ENCODE results near the gene NSRP1. TPM values are rescaled to one million over a fixed set of nuclear protein-coding genes. Genes with fewer than 3 reads are reported as not detected.
A peak's percentile ranks its signal among the peaks of the same experiment; 100 is the strongest.

NSRP1 gene
- total and polyA plus RNA-seq, 2 of the 13 experiments (the other 11 are each of a cell fraction or from before 2014, with no cell fraction given) = 7.0 to 14.3 TPM

- TF ChIP-seq SALL1 (CRISPR knock-in tag; IDR thresholded peaks at IDR 0.05) = peak; percentile 71; the same call in 1 of the 2 replicates
- no peak for TF ChIP-seq GPN1 (CRISPR knock-in tag; IDR thresholded peaks at IDR 0.05; ENCODE audit: borderline replicate concordance)
- TF ChIP-seq GPBP1L1 (CRISPR knock-in tag; IDR thresholded peaks at IDR 0.05) = no peak
- no peak for TF ChIP-seq ZNF839 (CRISPR knock-in tag; IDR thresholded peaks at IDR 0.05; ENCODE audit: borderline replicate concordance)
- TF ChIP-seq USF2 (IDR thresholded peaks at IDR 0.05; ENCODE audit: low read depth, low read length) = no peak
- no peak for TF ChIP-seq USF2 (CRISPR knock-in tag; IDR thresholded peaks at IDR 0.05; ENCODE audit: borderline replicate concordance)
- TF ChIP-seq ZBTB1 (CRISPR knock-in tag; IDR thresholded peaks at IDR 0.05; ENCODE audit: borderline replicate concordance) = no peak
- no peak for TF ChIP-seq IKZF5 (CRISPR knock-in tag; IDR thresholded peaks at IDR 0.05)
- TF ChIP-seq RBFOX2 (IDR thresholded peaks at IDR 0.05; ENCODE audit: low read depth, low read length) = no peak
- TF ChIP-seq HIC2 (CRISPR knock-in tag; IDR thresholded peaks at IDR 0.05; ENCODE audit: low read depth) = no peak
- TF ChIP-seq ZNF841 (CRISPR knock-in tag; IDR thresholded peaks at IDR 0.05; ENCODE audit: borderline replicate concordance) = no peak
- no peak for TF ChIP-seq ZNF770 (CRISPR knock-in tag; IDR thresholded peaks at IDR 0.05)
- peak; percentile 63; the same call in 1 of the 2 replicates for TF ChIP-seq HIVEP1 (CRISPR knock-in tag; IDR thresholded peaks at IDR 0.05)
- no peak for TF ChIP-seq ZNF343 (CRISPR knock-in tag; IDR thresholded peaks at IDR 0.05)
- TF ChIP-seq ZNF781 (CRISPR knock-in tag; IDR thresholded peaks at IDR 0.05; ENCODE audit: borderline replicate concordance, not compliant biosample characterization) = peak; percentile 40
- TF ChIP-seq ZZZ3 (CRISPR knock-in tag; IDR thresholded peaks at IDR 0.05; ENCODE audit: borderline replicate concordance) = no peak
- no peak for TF ChIP-seq ZNF331 (CRISPR knock-in tag; IDR thresholded peaks at IDR 0.05)
- no peak for TF ChIP-seq ZNF160 (CRISPR knock-in tag; IDR thresholded peaks at IDR 0.05)
- no peak for TF ChIP-seq RORA (CRISPR knock-in tag; IDR thresholded peaks at IDR 0.05)
- TF ChIP-seq ZNF572 (CRISPR knock-in tag; IDR thresholded peaks at IDR 0.05) = 0 out of 2 replicates have a peak, but pooled peaks have one; percentile 43
Measured at GRCh38 chr17:30222721-30223175, 106.1 kb downstream of the NSRP1 start (continued).

All from HepG2 (cell line).